ENCODE measurements around the gene ZNF318.
"Not testable (repeated sequence)": the region's sequence is repeated elsewhere in the genome, so short reads cannot be mapped to it uniquely, and the experiment has no call there.

The ZNF318 gene, protein sequence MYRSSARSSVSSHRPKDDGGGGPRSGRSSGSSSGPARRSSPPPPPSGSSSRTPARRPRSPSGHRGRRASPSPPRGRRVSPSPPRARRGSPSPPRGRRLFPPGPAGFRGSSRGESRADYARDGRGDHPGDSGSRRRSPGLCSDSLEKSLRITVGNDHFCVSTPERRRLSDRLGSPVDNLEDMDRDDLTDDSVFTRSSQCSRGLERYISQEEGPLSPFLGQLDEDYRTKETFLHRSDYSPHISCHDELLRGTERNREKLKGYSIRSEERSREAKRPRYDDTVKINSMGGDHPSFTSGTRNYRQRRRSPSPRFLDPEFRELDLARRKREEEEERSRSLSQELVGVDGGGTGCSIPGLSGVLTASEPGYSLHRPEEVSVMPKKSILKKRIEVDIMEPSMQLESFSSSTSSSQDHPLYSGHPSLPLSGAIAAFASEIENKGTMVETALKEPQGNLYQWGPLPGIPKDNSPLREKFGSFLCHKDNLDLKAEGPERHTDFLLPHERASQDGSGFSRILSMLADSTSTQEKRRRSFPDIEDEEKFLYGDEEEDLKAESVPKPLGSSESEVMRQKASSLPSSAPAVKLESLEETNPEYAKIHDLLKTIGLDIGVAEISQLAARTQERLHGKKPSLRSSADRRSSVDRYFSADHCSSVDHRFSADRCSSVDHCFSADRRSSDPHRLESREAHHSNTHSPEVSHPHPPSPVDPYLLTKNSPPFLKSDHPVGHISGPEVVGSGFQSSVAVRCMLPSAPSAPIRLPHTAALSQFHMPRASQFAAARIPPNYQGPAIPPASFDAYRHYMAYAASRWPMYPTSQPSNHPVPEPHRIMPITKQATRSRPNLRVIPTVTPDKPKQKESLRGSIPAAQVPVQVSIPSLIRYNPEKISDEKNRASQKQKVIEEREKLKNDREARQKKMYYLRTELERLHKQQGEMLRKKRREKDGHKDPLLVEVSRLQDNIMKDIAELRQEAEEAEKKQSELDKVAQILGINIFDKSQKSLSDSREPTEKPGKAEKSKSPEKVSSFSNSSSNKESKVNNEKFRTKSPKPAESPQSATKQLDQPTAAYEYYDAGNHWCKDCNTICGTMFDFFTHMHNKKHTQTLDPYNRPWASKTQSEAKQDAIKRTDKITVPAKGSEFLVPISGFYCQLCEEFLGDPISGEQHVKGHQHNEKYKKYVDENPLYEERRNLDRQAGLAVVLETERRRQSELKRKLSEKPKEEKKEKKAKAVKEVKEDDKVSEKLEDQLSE (N-terminal part only)

DNA sequence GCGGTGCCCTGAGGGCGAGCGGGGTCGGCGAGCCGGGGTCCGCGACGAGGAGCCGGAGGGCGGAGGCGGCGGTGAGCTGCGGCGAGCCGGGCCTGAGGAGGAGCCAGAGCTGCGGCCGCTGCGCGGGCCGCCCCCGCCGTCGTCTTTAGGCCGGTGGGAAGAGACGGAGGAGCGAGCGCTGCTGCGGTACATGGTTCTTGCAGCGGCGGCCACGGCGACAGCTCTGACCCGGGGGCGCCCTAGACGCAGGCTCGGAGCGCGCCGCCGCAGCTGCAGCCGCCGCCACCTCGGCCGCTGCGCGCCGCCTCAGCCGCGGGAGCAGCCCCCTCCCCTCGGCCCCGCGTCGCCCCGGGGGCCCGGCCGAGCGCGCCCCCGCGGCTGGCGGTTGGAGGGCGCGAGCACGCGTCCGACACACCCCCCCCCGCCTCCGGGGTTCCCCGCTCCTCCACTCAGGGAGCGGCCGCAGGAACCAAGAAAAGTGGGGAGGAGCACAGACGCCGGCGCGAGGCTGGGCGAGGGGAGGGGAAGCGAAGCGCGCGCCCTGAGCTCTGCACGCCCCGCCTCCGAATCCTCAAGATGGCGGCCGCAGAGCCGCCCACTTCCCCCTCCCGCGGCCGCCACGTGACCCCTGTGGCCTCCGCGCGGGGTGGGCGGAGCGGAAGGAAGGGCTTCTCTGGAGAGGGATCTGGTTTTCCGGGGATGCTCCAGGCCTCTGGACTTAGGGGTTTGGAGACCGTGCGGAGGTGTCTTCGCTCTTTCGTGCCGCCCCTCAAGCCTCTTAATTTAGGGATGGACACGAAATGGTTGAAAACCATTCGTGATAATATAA lies at the start of gene ZNF318:
ZNF318 (minus strand) TSS at position 474 of the 829 bp plus-strand sequence; CDS start at position 192, 282 bp downstream.
- DNase-seq: peak; percentile 100

DNA sequence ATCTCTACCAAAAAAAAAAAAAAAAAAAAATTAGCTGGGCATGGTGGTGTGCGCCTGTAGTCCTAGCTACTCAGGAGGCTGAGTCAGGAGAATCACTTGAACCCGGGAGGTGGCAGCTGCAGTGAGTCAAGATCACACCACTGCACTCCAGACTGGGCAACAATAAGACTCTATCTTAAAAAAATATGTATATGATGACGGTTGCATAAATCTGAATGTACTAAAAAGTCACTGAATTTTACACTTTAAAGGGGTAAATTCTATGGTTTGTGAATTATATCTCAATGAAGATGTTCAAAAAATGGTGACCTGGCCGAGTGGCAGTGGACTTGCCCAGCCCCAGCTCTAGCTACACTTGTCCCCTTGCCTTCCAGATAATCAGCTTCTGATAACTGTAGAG lies 47.5 kb upstream of the ZNF318 start:
- DNase-seq: no peak

DNA sequence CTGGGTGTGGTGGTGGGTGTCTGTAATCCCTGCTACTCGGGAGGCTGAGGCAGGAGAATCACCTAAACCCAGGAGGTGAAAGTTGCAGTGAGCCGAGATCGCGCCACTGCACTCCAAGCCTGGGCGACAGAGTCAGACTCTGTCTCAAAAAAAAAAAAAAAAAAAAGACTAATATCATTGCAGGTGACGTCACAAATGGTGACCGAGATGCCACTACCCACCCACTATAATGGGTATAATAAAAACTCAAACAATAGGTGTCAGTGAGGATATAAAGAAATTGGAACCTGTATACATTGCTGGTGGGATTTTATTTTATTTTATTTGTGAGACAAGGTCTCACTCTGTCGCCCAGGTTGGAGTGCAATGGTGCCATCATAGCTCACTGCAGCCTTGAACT lies 45.8 kb upstream of the ZNF318 start:
- DNase-seq: not testable (repeated sequence)

- DNase-seq: no peak
Measured at GRCh38 chr6:43413002-43413401, 43.6 kb upstream of the ZNF318 start.

- no peak for DNase-seq
Measured at GRCh38 chr6:43412541-43412940, 43.1 kb upstream of the ZNF318 start.

DNA sequence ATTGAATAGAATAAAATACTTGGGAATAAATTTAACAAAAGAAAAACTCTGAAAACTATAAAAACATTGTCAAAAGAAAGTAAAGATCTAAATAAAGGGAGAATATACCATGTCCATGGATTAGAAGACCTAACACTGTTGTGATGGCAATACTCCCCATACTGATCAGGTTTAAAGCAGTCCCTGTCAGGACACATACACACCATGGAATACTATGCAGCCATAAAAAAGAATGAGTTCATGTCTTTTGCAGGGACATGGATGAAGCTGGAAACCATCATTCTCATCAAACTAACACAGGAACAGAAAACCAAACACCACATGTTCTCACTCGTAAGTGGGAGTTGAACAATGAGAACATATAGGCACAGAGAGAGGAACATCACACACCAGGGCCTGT lies 41.3 kb upstream of the ZNF318 start:
- DNase-seq: not testable (repeated sequence)

GRCh38 chr6:43408259-43408658 lies 38.8 kb upstream of the ZNF318 start:
- no peak for DNase-seq

- DNase-seq: no peak
Measured at GRCh38 chr6:43407296-43407695, 37.8 kb upstream of the ZNF318 start.

DNA sequence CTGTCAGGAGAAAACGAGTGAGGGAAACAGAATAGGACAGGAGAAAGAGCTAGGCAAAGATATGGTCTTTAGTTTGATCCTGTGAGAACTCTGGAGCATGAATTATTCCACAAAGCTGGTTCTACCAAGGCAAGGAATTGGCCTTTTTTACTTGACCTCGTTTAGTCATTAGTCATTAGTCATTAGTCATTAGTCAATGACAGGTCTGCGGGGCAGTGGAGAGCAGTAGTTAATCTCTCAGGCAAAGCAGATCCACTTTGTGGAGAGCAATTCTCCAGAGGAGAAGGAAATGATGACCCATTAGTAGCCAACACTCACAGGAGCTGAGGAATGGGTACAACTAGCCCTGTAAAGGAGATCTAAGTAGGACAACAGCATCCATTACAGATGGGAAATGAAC lies 35.9 kb upstream of the ZNF318 start:
- DNase-seq: no peak

- no peak for DNase-seq
Measured at GRCh38 chr6:43402820-43403219, 33.4 kb upstream of the ZNF318 start.

DNA sequence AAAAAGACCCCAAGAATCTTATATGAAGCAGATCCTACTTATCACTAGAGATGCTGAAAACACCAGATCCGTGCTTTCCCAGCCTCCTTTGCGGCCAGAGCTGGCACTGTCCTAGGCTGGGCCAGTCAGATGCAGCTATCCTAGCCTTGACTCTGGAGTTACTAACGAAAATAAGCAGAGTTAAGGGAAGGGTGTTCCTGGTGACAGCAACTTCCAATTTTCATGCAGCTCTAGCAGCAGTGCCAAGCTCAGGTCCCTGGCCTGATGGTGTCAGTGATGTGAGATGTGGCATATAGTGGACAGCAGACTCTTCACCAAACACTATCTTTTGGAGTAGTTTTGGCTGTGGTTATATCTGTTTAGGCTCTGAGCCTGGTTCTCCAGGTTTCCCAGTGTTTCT lies 32.3 kb upstream of the ZNF318 start:
- DNase-seq: no peak

DNA sequence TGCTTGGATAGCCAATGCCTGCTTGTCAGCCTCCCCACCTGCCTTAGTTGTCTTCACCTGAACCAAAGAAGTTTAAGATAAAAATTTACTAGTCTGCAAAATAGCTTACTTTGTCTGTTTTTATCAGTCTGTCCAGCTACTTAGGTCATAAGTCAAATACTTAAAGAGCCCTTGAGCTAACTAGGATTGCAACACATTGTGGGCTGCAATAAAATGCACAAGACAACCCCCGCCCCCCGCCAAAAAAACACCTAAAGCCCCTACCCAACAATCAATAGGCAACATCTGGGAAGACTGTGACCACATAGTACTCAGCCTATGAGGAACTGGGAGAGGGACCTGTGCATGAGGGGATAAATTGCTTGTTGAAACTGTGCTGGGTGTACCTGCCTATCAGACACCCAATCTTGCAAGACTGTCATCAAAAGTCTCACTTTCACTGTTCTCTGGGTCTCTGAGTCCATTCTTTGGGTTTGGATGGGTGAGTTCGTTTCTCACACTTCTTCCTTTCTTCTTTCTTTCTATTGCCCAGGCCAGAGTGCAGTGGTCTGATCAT lies 30.6 kb upstream of the ZNF318 start:
- no peak for DNase-seq

GRCh38 chr6:43396408-43397149 lies 27.1 kb upstream of the ZNF318 start:
- no peak for DNase-seq

- no peak for DNase-seq
Measured at GRCh38 chr6:43395776-43396175, 26.3 kb upstream of the ZNF318 start.

DNA sequence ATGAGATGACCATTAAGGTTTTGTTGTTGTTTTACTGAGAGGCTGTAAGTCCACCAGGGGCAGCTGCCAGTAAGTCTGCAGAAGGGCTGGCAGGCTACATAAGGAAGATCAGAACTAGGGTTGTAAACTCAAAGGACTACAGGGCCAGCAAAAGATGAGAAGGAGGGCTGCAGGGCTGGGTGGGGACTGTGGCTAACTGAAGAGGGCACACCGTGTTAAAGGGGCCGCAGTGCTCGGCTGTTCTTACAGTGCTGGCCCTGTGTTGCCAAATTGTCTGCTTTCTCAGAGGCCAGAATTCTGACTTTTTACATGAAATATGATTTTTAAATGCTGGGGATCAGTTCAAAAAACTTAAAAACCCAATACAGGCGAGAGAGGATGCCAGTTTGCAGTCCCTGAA lies 25.5 kb upstream of the ZNF318 start:
- no peak for DNase-seq

GRCh38 chr6:43393602-43394001 lies 24.2 kb upstream of the ZNF318 start:
- DNase-seq: no peak

DNA sequence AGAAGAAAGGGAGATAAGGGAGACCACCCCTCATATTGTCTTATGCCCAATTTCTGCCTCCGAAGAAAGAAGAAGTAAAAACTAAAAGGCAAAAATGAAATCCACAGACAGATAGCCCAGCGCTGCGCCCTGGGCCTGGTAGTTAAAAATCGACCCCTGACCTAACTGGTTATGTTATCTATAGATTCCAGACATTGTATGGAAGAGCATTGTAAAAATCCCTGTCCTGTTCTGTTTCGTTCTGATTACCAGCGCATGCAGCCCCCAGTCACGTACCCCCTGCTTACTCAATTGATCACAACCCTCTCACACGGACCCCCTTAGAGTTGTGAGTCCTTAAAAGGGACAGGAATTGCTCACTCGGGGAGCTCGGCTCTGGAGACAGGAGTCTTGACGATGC lies 23.7 kb upstream of the ZNF318 start:
- DNase-seq: not testable (repeated sequence)

- no peak for DNase-seq
Measured at GRCh38 chr6:43391440-43392031, 22.1 kb upstream of the ZNF318 start.

DNA sequence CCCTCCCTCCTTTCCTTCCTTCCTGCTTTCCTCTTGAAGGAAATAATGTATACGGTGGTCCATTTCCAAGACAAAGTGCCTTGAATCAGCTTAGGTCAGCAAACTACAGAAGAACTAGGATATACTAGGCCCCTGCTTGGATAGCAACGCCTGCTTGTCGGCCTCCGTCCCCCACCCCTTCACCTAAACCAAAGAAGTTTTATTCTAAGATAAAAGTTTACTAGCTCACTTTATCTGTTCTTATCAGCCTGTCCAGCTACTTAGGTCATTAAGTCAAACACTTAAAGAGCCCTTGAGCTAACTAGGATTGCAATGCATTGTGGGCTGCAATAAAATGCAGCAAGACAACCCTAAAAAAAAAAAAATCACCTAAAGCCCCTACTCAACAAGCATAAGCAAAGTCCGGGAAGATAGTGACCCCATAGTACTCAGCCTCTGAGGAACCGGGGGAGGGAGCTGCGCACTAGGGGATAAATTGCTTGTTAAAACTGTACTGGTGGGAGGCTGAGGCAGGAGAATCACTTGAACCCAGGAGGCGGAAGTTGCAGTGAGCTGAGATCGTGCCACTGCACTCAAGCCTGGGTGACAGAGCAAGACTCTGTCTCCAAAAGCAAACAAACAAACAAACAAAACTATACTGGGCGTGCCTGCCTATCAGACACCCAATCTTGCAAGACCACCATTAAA lies 21.4 kb upstream of the ZNF318 start:
- DNase-seq: not testable (repeated sequence)

DNA sequence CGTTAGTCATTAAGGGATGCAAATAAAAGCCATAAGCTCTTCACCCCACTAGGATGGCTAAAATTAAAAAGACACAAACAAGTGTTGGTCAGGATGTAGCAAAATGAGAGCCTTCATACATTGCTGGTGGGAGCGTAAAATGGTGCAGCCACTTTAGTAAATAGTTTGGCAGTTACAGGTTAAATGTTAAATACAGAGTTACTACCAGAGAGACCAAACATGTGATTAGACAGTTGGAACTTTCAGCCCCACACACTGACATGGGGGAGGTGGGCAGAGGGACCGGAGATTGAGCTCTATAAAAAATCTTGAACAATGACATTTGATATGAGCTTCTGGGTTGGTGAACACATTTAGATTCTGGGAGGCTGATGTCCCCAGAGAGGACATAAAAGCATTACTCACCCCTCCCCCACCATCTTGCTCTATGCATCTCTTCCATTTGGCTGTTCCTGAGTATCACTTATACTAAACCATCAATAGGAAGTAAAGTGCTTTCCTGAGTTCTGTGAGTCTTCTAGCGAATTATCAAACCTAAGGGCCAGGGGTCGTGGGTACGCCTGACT lies 20.4 kb upstream of the ZNF318 start:
- no peak for DNase-seq
